Peyer's patch (tissue), 4 donors: ENCODE results near the gene MICB.

Experiments used
- POLR2A ChIP-seq, 2 donors: fragments of 450-650 bp; IDR thresholded peaks; one replicate each; pipeline ENCODE4 v1.5.1; 2017; ENCODE audit warnings: antibody characterized with exemption in 2 of 2, mild to moderate bottlenecking in 2 of 2, moderate library complexity in 2 of 2
- TF ChIP-seq, protein P1 (sequence below), 6 experiments: fragments of 450-650 bp in 4 of 6; fragments of 200-600 bp in 2 of 6; sonication (generic) in 1 of 6; IDR thresholded peaks; one replicate each; pipeline ENCODE4 v1.5.1; 2017 to 2019; ENCODE audit warnings: antibody characterized with exemption in 6 of 6, mild to moderate bottlenecking in 3 of 6, moderate library complexity in 1 of 6

GRCh38 chr6:31466466-31466865, 31.5 kb upstream of the MICB start:
- TF ChIP-seq, protein P1, sequence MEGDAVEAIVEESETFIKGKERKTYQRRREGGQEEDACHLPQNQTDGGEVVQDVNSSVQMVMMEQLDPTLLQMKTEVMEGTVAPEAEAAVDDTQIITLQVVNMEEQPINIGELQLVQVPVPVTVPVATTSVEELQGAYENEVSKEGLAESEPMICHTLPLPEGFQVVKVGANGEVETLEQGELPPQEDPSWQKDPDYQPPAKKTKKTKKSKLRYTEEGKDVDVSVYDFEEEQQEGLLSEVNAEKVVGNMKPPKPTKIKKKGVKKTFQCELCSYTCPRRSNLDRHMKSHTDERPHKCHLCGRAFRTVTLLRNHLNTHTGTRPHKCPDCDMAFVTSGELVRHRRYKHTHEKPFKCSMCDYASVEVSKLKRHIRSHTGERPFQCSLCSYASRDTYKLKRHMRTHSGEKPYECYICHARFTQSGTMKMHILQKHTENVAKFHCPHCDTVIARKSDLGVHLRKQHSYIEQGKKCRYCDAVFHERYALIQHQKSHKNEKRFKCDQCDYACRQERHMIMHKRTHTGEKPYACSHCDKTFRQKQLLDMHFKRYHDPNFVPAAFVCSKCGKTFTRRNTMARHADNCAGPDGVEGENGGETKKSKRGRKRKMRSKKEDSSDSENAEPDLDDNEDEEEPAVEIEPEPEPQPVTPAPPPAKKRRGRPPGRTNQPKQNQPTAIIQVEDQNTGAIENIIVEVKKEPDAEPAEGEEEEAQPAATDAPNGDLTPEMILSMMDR (IDR thresholded peaks at IDR 0.05): no peak
- no peak for TF ChIP-seq POLR2A (IDR thresholded peaks at IDR 0.05)
